ENCODE measurements around the gene LRIT1.

Gene LRIT1

DNA sequence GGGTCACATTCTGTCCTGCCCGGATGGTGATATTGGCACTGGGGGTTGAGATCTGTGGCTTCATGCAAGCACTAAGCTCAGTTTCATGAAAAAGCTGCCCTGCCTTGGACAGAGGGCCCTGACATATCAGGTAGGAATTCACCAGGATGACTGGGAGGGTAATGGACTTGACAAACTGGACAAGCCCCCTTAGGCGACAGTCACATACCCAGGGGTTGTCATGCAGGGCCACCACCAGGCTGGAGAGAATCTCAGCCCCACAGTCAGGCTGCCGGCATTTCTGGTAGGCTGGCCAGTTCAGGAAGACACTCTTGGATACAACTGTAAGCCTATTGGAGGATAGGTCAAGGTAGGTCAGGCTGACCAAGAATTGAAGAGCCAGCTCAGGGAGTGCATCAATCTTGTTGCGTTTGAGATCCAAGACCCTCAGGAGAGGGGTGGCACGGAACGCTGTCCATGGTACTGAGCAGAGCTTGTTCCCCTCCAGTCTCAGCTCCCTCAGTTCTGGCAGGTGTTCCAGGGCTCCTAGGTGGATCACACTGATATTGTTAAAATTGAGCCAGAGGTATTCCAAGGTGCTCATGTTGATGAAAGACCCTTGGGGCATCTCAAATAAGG, 16.8 kb downstream of the LRIT1 start:
- H3K27me3 ChIP-seq (ENCODE audit: control insufficient read depth in 3 of 3, insufficient read depth in 3 of 3, low read depth in 1 of 3, low read length in 3 of 3), result no peaks in the 10 kb centered on the region
- no peak overlapping the region for H2BK12ac ChIP-seq (ENCODE audit: low read length)
- H3K36me3 ChIP-seq (replicated peaks in 1 of 2; ENCODE audit: control insufficient read depth in 2 of 2, insufficient read depth in 2 of 2, low read length in 2 of 2), result no peaks in the 10 kb centered on the region
- no peak overlapping the region for H2BK120ac ChIP-seq (ENCODE audit: low read depth, low read length)
- no CpG with 5 or more reads among the region's 6 CpGs for WGBS, 2 donors (ENCODE audit: extremely low coverage in 2 of 2, insufficient read length in 2 of 2, insufficient replicate concordance in 1 of 2)
- no peak overlapping the region for H3K27ac ChIP-seq (replicated peaks; ENCODE audit: low read length)
- H3K9ac ChIP-seq (ENCODE audit: low read depth, low read length, poor library complexity), result no peak overlapping the region
- H3K4me1 ChIP-seq (ENCODE audit: control insufficient read depth in 2 of 2, insufficient read depth in 1 of 2, low read depth in 1 of 2, low read length in 2 of 2), result no peaks in the 10 kb centered on the region
- no peaks in the 10 kb centered on the region for H3K79me1 ChIP-seq (ENCODE audit: low read depth, low read length)
- H2AFZ ChIP-seq (ENCODE audit: low read length), result no peak overlapping the region
- H2BK5ac ChIP-seq (ENCODE audit: low read length), result no peak overlapping the region
- H3K4me3 ChIP-seq (ENCODE audit: low read length in 2 of 2), result no peak overlapping the region
- no peak overlapping the region for H2AK5ac ChIP-seq (ENCODE audit: low read depth, low read length)
- H2BK15ac ChIP-seq (ENCODE audit: low read length), result no peak overlapping the region
- H3K9me3 ChIP-seq (replicated peaks in 1 of 2; ENCODE audit: control insufficient read depth in 2 of 2, insufficient read depth in 1 of 2, low read depth in 1 of 2, low read length in 2 of 2), result no peaks in the 10 kb centered on the region
- no peak overlapping the region for H3K23ac ChIP-seq (ENCODE audit: low read depth, low read length, poor library complexity)
- peak; percentile 62 for DNase-seq (ENCODE audit: low spot score)
- no peak overlapping the region for H3K4me2 ChIP-seq (ENCODE audit: insufficient read depth, low read length, poor library complexity, severe bottlenecking)
- H3K18ac ChIP-seq (ENCODE audit: low read length), result no peak overlapping the region
- no peak overlapping the region for H4K91ac ChIP-seq (ENCODE audit: low read depth, low read length, poor library complexity)
- no peak overlapping the region for H3K4ac ChIP-seq (ENCODE audit: low read length)
- H4K8ac ChIP-seq (ENCODE audit: low read depth, low read length), result no peak overlapping the region
- H3K14ac ChIP-seq (ENCODE audit: low read length), result no peak overlapping the region

DNA sequence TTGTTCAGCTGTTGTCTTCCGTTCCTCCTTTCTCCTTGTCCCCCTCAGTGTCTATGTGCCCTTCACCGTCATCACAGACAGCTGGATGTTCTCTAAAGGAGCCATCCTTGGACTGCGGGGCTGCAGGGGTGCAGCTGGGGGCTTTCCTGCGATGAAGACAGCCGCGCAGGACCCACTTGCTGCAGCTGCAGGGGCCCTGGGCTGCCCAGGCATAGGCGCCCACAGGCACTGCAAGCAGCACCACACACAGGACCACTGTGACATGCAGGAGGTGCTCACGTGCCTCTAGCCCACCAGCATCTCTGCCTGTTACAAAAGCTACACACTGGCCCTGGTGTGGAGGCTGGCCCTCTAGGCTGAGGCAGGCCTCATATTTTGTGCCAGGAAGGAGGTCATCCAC, 19.4 kb downstream of the LRIT1 start:
- no CpG with 5 or more reads among the region's 8 CpGs for WGBS, 2 donors (ENCODE audit: extremely low coverage in 2 of 2, insufficient read length in 2 of 2, insufficient replicate concordance in 1 of 2)
- Histone ChIP-seq H3K27ac (replicated peaks; ENCODE audit: low read length) (no peak overlapping the region), H3K79me1 (ENCODE audit: low read depth, low read length) (peaks cover 1% of the 10 kb centered on the region), H2AFZ (ENCODE audit: low read length) (no peak overlapping the region), H2BK120ac (ENCODE audit: low read depth, low read length) (no peak overlapping the region), H3K4me1 (ENCODE audit: control insufficient read depth in 2 of 2, insufficient read depth in 1 of 2, low read depth in 1 of 2, low read length in 2 of 2) (no peaks in the 10 kb centered on the region), H3K4me2 (ENCODE audit: insufficient read depth, low read length, poor library complexity, severe bottlenecking) (no peak overlapping the region), H4K8ac (ENCODE audit: low read depth, low read length) (no peak overlapping the region), H2BK5ac (ENCODE audit: low read length) (no peak overlapping the region), H2BK12ac (ENCODE audit: low read length) (no peak overlapping the region), H3K18ac (ENCODE audit: low read length) (no peak overlapping the region), H2BK15ac (ENCODE audit: low read length) (no peak overlapping the region), H3K9ac (ENCODE audit: low read depth, low read length, poor library complexity) (peak overlapping the region; percentile 15), H3K14ac (ENCODE audit: low read length) (no peak overlapping the region), H3K27me3 (ENCODE audit: control insufficient read depth in 3 of 3, insufficient read depth in 3 of 3, low read depth in 1 of 3, low read length in 3 of 3) (peaks cover 0 to 3% (median 0%) of the 10 kb centered on the region in 3 experiments), H3K36me3 (replicated peaks in 1 of 2; ENCODE audit: control insufficient read depth in 2 of 2, insufficient read depth in 2 of 2, low read length in 2 of 2) (no peaks in the 10 kb centered on the region), H3K4me3 (ENCODE audit: low read length in 2 of 2) (peak overlapping the region in 1 of 2 donors; percentile 38), H3K4ac (ENCODE audit: low read length) (no peak overlapping the region), H3K9me3 (replicated peaks in 1 of 2; ENCODE audit: control insufficient read depth in 2 of 2, insufficient read depth in 1 of 2, low read depth in 1 of 2, low read length in 2 of 2) (no peaks in the 10 kb centered on the region), H3K23ac (ENCODE audit: low read depth, low read length, poor library complexity) (peak overlapping the region; percentile 12), H4K91ac (ENCODE audit: low read depth, low read length, poor library complexity) (no peak overlapping the region), H2AK5ac (ENCODE audit: low read depth, low read length) (no peak overlapping the region)
- no peak for DNase-seq (ENCODE audit: low spot score)

DNA sequence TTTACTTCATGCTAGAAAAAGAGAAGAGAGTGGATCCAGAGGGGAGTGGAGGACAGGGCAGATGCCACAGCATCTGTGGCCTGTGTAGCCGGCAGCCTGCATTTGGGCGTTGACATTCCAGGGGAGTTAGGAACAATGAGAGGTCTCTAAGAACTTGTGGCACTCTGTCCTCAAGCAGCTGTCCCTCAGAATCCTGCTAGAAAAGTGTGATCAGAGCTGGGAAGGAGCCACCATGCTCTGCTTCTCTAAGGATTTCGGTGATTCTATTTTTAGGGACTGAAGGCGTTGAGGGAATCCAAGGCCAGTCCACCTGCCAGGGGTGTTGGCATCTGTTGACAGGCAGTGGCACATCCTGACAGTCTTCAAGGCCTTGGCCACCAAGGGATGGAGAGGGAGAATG, 23.6 kb downstream of the LRIT1 start:
- Histone ChIP-seq H3K23ac (ENCODE audit: low read depth, low read length, poor library complexity) (no peak overlapping the region), H2BK120ac (ENCODE audit: low read depth, low read length) (no peak overlapping the region), H3K36me3 (replicated peaks in 1 of 2; ENCODE audit: control insufficient read depth in 2 of 2, insufficient read depth in 2 of 2, low read length in 2 of 2) (peaks cover 0 to 2% of the 10 kb centered on the region in 2 donors), H3K4me3 (ENCODE audit: low read length in 2 of 2) (no peak overlapping the region), H2BK15ac (ENCODE audit: low read length) (no peak overlapping the region), H3K9ac (ENCODE audit: low read depth, low read length, poor library complexity) (no peak overlapping the region), H3K18ac (ENCODE audit: low read length) (no peak overlapping the region), H2BK12ac (ENCODE audit: low read length) (no peak overlapping the region), H2AFZ (ENCODE audit: low read length) (no peak overlapping the region), H4K8ac (ENCODE audit: low read depth, low read length) (no peak overlapping the region), H2AK5ac (ENCODE audit: low read depth, low read length) (no peak overlapping the region), H3K4me2 (ENCODE audit: insufficient read depth, low read length, poor library complexity, severe bottlenecking) (no peak overlapping the region), H3K4ac (ENCODE audit: low read length) (no peak overlapping the region), H2BK5ac (ENCODE audit: low read length) (no peak overlapping the region), H3K4me1 (ENCODE audit: control insufficient read depth in 2 of 2, insufficient read depth in 1 of 2, low read depth in 1 of 2, low read length in 2 of 2) (no peaks in the 10 kb centered on the region), H3K27me3 (ENCODE audit: control insufficient read depth in 3 of 3, insufficient read depth in 3 of 3, low read depth in 1 of 3, low read length in 3 of 3) (peaks cover 0 to 3% (median 0%) of the 10 kb centered on the region in 3 experiments), H3K14ac (ENCODE audit: low read length) (no peak overlapping the region), H3K79me1 (ENCODE audit: low read depth, low read length) (peaks cover 2% of the 10 kb centered on the region), H3K27ac (replicated peaks; ENCODE audit: low read length) (no peak overlapping the region), H4K91ac (ENCODE audit: low read depth, low read length, poor library complexity) (no peak overlapping the region), H3K9me3 (replicated peaks in 1 of 2; ENCODE audit: control insufficient read depth in 2 of 2, insufficient read depth in 1 of 2, low read depth in 1 of 2, low read length in 2 of 2) (no peaks in the 10 kb centered on the region)
- no peak for DNase-seq (ENCODE audit: low spot score)
- WGBS, 2 donors (ENCODE audit: extremely low coverage in 2 of 2, insufficient read length in 2 of 2, insufficient replicate concordance in 1 of 2), result no CpG with 5 or more reads among the region's 4 CpGs

DNA sequence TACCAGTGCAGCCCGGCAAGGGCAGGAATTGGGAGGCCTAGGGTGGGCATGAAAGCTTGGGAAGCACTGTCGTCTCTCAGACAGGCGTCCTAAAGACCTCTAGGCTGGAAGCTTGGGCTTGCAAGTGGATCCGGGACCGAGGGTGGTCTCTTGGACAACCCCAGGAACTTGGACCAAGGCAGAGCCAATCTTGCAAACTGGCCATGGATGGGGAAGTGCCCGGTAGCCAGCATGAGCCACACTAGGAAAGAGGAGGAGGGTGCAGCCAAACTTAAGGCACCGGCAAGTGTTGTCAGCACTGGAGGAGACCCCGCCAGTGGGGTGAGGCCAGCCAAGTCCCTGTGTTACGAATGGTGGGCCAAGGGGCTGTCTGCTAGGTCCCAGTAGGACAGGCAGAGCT, 24.5 kb downstream of the LRIT1 start:
- Histone ChIP-seq H2AFZ (ENCODE audit: low read length) (no peak overlapping the region), H3K79me1 (ENCODE audit: low read depth, low read length) (peaks cover 2% of the 10 kb centered on the region), H2BK12ac (ENCODE audit: low read length) (no peak overlapping the region), H3K18ac (ENCODE audit: low read length) (no peak overlapping the region), H2BK5ac (ENCODE audit: low read length) (no peak overlapping the region), H3K4ac (ENCODE audit: low read length) (no peak overlapping the region), H3K27me3 (ENCODE audit: control insufficient read depth in 3 of 3, insufficient read depth in 3 of 3, low read depth in 1 of 3, low read length in 3 of 3) (peaks cover 0 to 3% (median 0%) of the 10 kb centered on the region in 3 experiments), H3K4me1 (ENCODE audit: control insufficient read depth in 2 of 2, insufficient read depth in 1 of 2, low read depth in 1 of 2, low read length in 2 of 2) (no peaks in the 10 kb centered on the region), H3K9me3 (replicated peaks in 1 of 2; ENCODE audit: control insufficient read depth in 2 of 2, insufficient read depth in 1 of 2, low read depth in 1 of 2, low read length in 2 of 2) (no peaks in the 10 kb centered on the region), H2BK15ac (ENCODE audit: low read length) (peak overlapping the region; percentile 51), H3K4me3 (ENCODE audit: low read length in 2 of 2) (no peak overlapping the region), H4K8ac (ENCODE audit: low read depth, low read length) (no peak overlapping the region), H4K91ac (ENCODE audit: low read depth, low read length, poor library complexity) (no peak overlapping the region), H3K14ac (ENCODE audit: low read length) (no peak overlapping the region), H3K9ac (ENCODE audit: low read depth, low read length, poor library complexity) (no peak overlapping the region), H2AK5ac (ENCODE audit: low read depth, low read length) (peak overlapping the region; percentile 36), H3K36me3 (replicated peaks in 1 of 2; ENCODE audit: control insufficient read depth in 2 of 2, insufficient read depth in 2 of 2, low read length in 2 of 2) (peaks cover 0 to 2% of the 10 kb centered on the region in 2 donors), H3K23ac (ENCODE audit: low read depth, low read length, poor library complexity) (no peak overlapping the region), H2BK120ac (ENCODE audit: low read depth, low read length) (no peak overlapping the region), H3K27ac (replicated peaks; ENCODE audit: low read length) (no peak overlapping the region), H3K4me2 (ENCODE audit: insufficient read depth, low read length, poor library complexity, severe bottlenecking) (no peak overlapping the region)
- no CpG with 5 or more reads among the region's 9 CpGs for WGBS, 2 donors (ENCODE audit: extremely low coverage in 2 of 2, insufficient read length in 2 of 2, insufficient replicate concordance in 1 of 2)
- DNase-seq (ENCODE audit: low spot score), result no peak

All from neuronal stem cell (in vitro differentiated cells).